K562 (cell line): ENCODE measurements around the gene OSBP2. TPM values are rescaled to one million over a fixed set of nuclear protein-coding genes. Genes with fewer than 3 reads are reported as not detected.
A peak's percentile ranks its signal among the peaks of the same experiment; 100 is the strongest.

ENCODE experiments used
- ATAC-seq: fragments of 200-7000 bp; cut with Tn5 transposase; 3 replicates; pipeline ENCODE4 v1.9.1; 2020; ENCODE audit warnings: moderate library complexity
- BruUV-seq: library from RNA; stranded (reverse); fragments of 400-500 nt; replicated peaks from 2 replicates; lab custom pipeline; 2021; lab: Mats Ljungman, UMichigan
- CTCF ChIA-PET: fragments of 300-600 bp; formaldehyde crosslinking; extraction: SDS; loops from one replicate; lab custom pipeline; 2021; ENCODE audit warnings: low intra/inter-chr PET ratio; lab: Yijun Ruan, JAX
- POLR2A ChIA-PET: fragments of 300-600, 350-650 bp; sonication (Branson Sonifier 250); formaldehyde crosslinking; extraction: SDS; loops from one replicate; lab custom pipeline; 2021; ENCODE audit warnings: antibody characterized with exemption, inconsistent platforms; lab: Yijun Ruan, JAX
- DNase-seq, 4 experiments: peaks; one replicate each; pipeline versions ENCODE4 v3.0.0 to v3.0.0-alpha.2; 2011 to 2018; ENCODE audit warnings: low spot score in 3 of 4, mixed read lengths in 3 of 4; ENCODE audit errors: extremely low read depth in 1 of 4
- FAIRE-seq: peaks from 2 replicates; lab custom pipeline; 2011; peaks lifted over from hg19 to GRCh38; lab: Jason Lieb, UNC
- H2AFZ ChIP-seq: 2 replicates; pipeline ENCODE4 v1.6.0; 2011; ENCODE audit warnings: low read depth, low read length, control low read depth, inconsistent platforms
- H3K27ac ChIP-seq: fragments of 200-600 bp; 3 replicates; pipeline ENCODE4 v1.8.0; 2011; ENCODE audit warnings: low read depth, mild to moderate bottlenecking, control low read depth, inconsistent platforms, low read length, moderate library complexity, mixed read lengths; ENCODE audit errors: extremely low read depth
- H3K27me3 ChIP-seq, 2 experiments: fragments of 300-600 bp in 1 of 2; 2 replicates in 1 of 2; 3 replicates in 1 of 2; pipeline versions ENCODE4 v1.6.0 to v1.8.0; 2011; ENCODE audit warnings: inconsistent platforms in 2 of 2, low read length in 2 of 2, mild to moderate bottlenecking in 1 of 2, mixed read lengths in 1 of 2, moderate library complexity in 1 of 2; ENCODE audit not compliant: control insufficient read depth in 2 of 2, insufficient read depth in 2 of 2
- H3K36me3 ChIP-seq: fragments of 300-600 bp; 3 replicates; pipeline ENCODE4 v1.8.0; 2011; ENCODE audit warnings: mild to moderate bottlenecking, low read length, inconsistent platforms; ENCODE audit not compliant: control insufficient read depth, insufficient read depth
- H3K4me1 ChIP-seq, 2 experiments: fragments of 200-600 bp in 1 of 2; replicated peaks in 1 of 2; 2 replicates in 1 of 2; 3 replicates in 1 of 2; pipeline versions ENCODE4 v1.5.1 to v1.8.0; 2011; ENCODE audit warnings: inconsistent platforms in 2 of 2, low read length in 2 of 2, mild to moderate bottlenecking in 1 of 2, mixed read lengths in 1 of 2, moderate library complexity in 1 of 2; ENCODE audit not compliant: control insufficient read depth in 2 of 2, insufficient read depth in 2 of 2
- H3K4me2 ChIP-seq: 2 replicates; pipeline ENCODE4 v1.6.1; 2011; ENCODE audit warnings: low read length, control low read depth, inconsistent platforms, mixed read lengths; ENCODE audit not compliant: insufficient read depth
- H3K4me3 ChIP-seq: fragments of 200-600 bp; sonication (generic), shearing (Covaris generic); 2 replicates; pipeline ENCODE4 v1.5.1; 2016; ENCODE audit warnings: control low read depth, inconsistent platforms
- H3K79me2 ChIP-seq: fragments of 200-600 bp; 3 replicates; pipeline ENCODE4 v1.8.0; 2011; ENCODE audit warnings: low read length, inconsistent platforms; ENCODE audit not compliant: control insufficient read depth, insufficient read depth
- H3K9ac ChIP-seq, 2 experiments: 2 replicates each; pipeline versions ENCODE4 v1.6.0 to v1.6.1; 2011; ENCODE audit warnings: low read depth in 2 of 2, low read length in 2 of 2, control low read depth in 1 of 2, inconsistent platforms in 1 of 2, mild to moderate bottlenecking in 1 of 2, mixed read lengths in 1 of 2; ENCODE audit not compliant: insufficient read depth in 1 of 2
- H3K9me1 ChIP-seq: one replicate; pipeline ENCODE4 v1.6.0; 2011; ENCODE audit warnings: inconsistent platforms, mild to moderate bottlenecking, low read length, moderate library complexity; ENCODE audit not compliant: control insufficient read depth, insufficient read depth
- H3K9me3 ChIP-seq: replicated peaks from 2 replicates; pipeline ENCODE4 v1.5.1; 2011; ENCODE audit warnings: low read depth, low read length, inconsistent platforms; ENCODE audit not compliant: control insufficient read depth, insufficient read depth
- H4K20me1 ChIP-seq: replicated peaks from 2 replicates; pipeline ENCODE4 v1.6.1; 2011; ENCODE audit warnings: low read length, inconsistent platforms, mixed read lengths; ENCODE audit not compliant: control insufficient read depth, insufficient read depth
- FOXJ3 ChIP-seq: sonication (generic); formaldehyde crosslinking; IDR thresholded peaks from 2 replicates; pipeline ENCODE4 v1.4.0; 2020; ENCODE audit warnings: mild to moderate bottlenecking, missing genetic modification reagents
- GTF3C2 ChIP-seq: IDR thresholded peaks from 3 replicates; pipeline ENCODE4 v1.6.1; 2011; ENCODE audit warnings: borderline replicate concordance, mild to moderate bottlenecking, moderate library complexity; ENCODE audit not compliant: insufficient read length; ENCODE audit errors: extremely low read depth
- NFE2 ChIP-seq: IDR thresholded peaks from 2 replicates; pipeline ENCODE4 v1.6.1; 2014; ENCODE audit warnings: antibody characterized with exemption, low read depth
- NR2C2 ChIP-seq, 2 experiments: fragments of 200-800 bp in 1 of 2; sonication (Bioruptor generic) in 1 of 2; sonication (generic) in 1 of 2; formaldehyde crosslinking in 1 of 2; IDR thresholded peaks; 2 replicates each; pipeline versions ENCODE4 v1.6.1 to v1.8.0; 2016 to 2022; ENCODE audit warnings: mild to moderate bottlenecking in 1 of 2, missing compliant biosample characterization in 1 of 2, missing genetic modification characterization in 1 of 2, missing genetic modification reagents in 1 of 2
- ZNF431 ChIP-seq: sonication (generic); formaldehyde crosslinking; IDR thresholded peaks from 2 replicates; pipeline ENCODE4 v1.8.0; 2022; ENCODE audit warnings: mild to moderate bottlenecking, missing genetic modification reagents
- ZNF668 ChIP-seq: fragments of 250-450 bp; sonication (Bioruptor Pico); IDR thresholded peaks from 2 replicates; pipeline ENCODE4 v1.8.0; 2022; ENCODE audit warnings: mild to moderate bottlenecking, inconsistent platforms
- ZNF76 ChIP-seq: fragments of 250-450 bp; sonication (Bioruptor Pico); IDR thresholded peaks from 2 replicates; pipeline ENCODE4 v1.4.0; 2020; ENCODE audit warnings: mild to moderate bottlenecking, moderate library complexity, borderline replicate concordance
- WGBS: fragments of 100-300 bp; shearing (Covaris generic); methylation state at CpG from one replicate; pipeline ENCODE4 v1.1.6; 2016; ENCODE audit warnings: low coverage, mixed read lengths; ENCODE audit not compliant: insufficient coverage; ENCODE audit errors: missing lambda C conversion rate; 5-methylcytosine and 5-hydroxymethylcytosine counted together
- in situ Hi-C: fragments of 300-500 bp; cut with MboI; formaldehyde crosslinking; loops from 4 replicates; pipeline ENCODE4 v1.15.0; 2018; ENCODE audit warnings: inconsistent platforms, mixed read lengths
- intact Hi-C: fragments of 100-400 bp; cut with micrococcal nuclease; formaldehyde crosslinking; loops from 2 replicates; pipeline ENCODE4 v1.14.2; 2022
- polyA plus RNA-seq, 8 experiments: library from polyadenylated mRNA; depleted of rRNA in 4 of 8; stranded (reverse) in 5 of 8; unstranded in 3 of 8; fragments of >200 nt; fragmentation: Nextera tagmentation in 2 of 8; fragmentation: Illumina TruSeq in 1 of 8; extraction: Ambion mirVana in 2 of 8; extraction: Trizol in 1 of 8; gene quantifications; 2 replicates each; pipeline versions ENCODE4 v1.2.1 to v1.2.3, GENCODE V29; 2011 to 2014; ENCODE audit warnings: inconsistent platforms in 1 of 8, missing spikeins in 1 of 8
- total RNA-seq, 7 experiments: library from RNA; depleted of rRNA in 6 of 7; stranded (reverse); fragments of >200 nt in 6 of 7; fragmentation: Illumina TruSeq in 2 of 7; extraction: Trizol in 2 of 7; gene quantifications; 2 replicates each; pipeline versions ENCODE4 v1.2.1 to v1.2.3, GENCODE V29; 2011 to 2021; ENCODE audit warnings: low replicate concordance in 1 of 7

Gene OSBP2
- total and polyA plus RNA-seq, 9 of the 15 experiments (the other 6 are each of a cell fraction or from before 2014, with no cell fraction given), result 0.52 to 29.5 (median 21.6) TPM

- Histone ChIP-seq H3K9me3 (no peaks in the 10 kb centered on the region), H3K4me3 (no peak overlapping the region)
- BruUV-seq, result no TSS peak
- intact Hi-C loops, result loop anchor here (10.0 kb wide), 1 partner anchor 90 kb away; the partner anchor contains the start of gene DUSP18
- WGBS, result 34% methylated on average over 4 of the region's 4 CpGs
- TF ChIP-seq NR2C2 (CRISPR knock-in tag; IDR thresholded peaks at IDR 0.05) (no peak), NR2C2 (tag; IDR thresholded peaks at IDR 0.05) (no peak), FOXJ3 (CRISPR knock-in tag) (no peak), NFE2 (no peak), GTF3C2 (no peak), ZNF76 (no peak), ZNF431 (no peak), ZNF668 (CRISPR knock-in tag) (no peak)
- TF ChIP-seq, all 486 proteins: peak for 0
- H3K27me3 ChIP-seq, result no peaks in the 10 kb centered on the region; a peak in 1 of 5 replicates
- no peaks in the 10 kb centered on the region for H3K79me2 ChIP-seq
- FAIRE-seq (no peak), DNase-seq (no peak), ATAC-seq (no peak)
- in situ Hi-C loops, result loop anchor here (10.0 kb wide), 1 partner anchor 360 kb away; the partner anchor contains the start of gene SEC14L2
- no peak overlapping the region for H2AFZ ChIP-seq
- H4K20me1 ChIP-seq, result no peaks in the 10 kb centered on the region
- ChIA-PET POLR2A (interaction anchor here (0.7 to 2.5 kb wide), 5 partner anchors 11 to 270 kb away, joined by 3 to 13 read pairs (median 3); partner anchors contain the start of gene SLC35E4), CTCF (interaction anchor here (0.6 to 2.6 kb wide), 4 partner anchors 120 to 499 kb away, joined by 3 to 34 read pairs (median 6); partner anchors contain the start of gene SLC35E4)
- 0 out of 4 replicates have a peak overlapping the region, but pooled peaks of 1 of the 2 experiments have one; percentile 45 for H3K9ac ChIP-seq
- H3K27ac ChIP-seq, result no peak overlapping the region
- no peaks in the 10 kb centered on the region for H3K9me1 ChIP-seq
- no peaks in the 10 kb centered on the region for H3K36me3 ChIP-seq
- H3K4me1 ChIP-seq, result peaks cover 0 to 3% of the 10 kb centered on the region in 2 experiments; a peak in 2 of 5 replicates
- H3K4me2 ChIP-seq, result no peak overlapping the region
Observed at GRCh38 chr22:30754521-30754920, 59.8 kb downstream of the OSBP2 start.
